ENCODE measurements around the gene NOB1.
A peak's percentile ranks its signal among the peaks of the same experiment; 100 is the strongest.
"Not testable (repeated sequence)": the region's sequence is repeated elsewhere in the genome, so short reads cannot be mapped to it uniquely, and the experiment has no call there.

NOB1 gene

GRCh38 chr16:69754469-69755310 lies at the start of gene NOB1:
NOB1 (minus strand) TSS chr16:69754926; CDS start chr16:69754910, 16 bp downstream.
- DNase-seq, result peak; percentile 84 to 95

GRCh38 chr16:69804297-69804696 lies 49.6 kb upstream of the NOB1 start:
- no peak for DNase-seq

DNA sequence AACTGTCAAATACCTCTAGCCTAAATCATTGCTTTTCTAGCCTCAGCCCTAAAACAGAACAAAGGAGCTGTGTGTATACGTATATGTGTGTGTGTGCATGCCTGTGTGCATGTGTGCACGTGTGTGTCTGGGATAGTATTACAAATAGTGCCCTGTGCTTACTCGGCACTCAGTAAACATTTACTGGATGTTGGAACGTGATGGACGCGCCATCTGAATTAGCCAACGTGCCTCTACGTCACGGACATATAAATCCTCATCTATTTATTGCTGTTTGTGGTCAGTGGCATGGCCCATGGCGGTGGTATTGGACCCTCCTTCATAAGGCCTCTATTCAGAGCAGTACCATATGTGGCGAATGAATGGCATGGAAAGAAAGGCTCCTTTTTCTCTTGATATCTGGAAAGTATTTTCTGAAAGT lies 44.9 kb upstream of the NOB1 start:
- DNase-seq, result no peak

- DNase-seq, result no peak
Measured at GRCh38 chr16:69798466-69798865, 43.7 kb upstream of the NOB1 start.

- DNase-seq, result peak in 1 of 2 experiments; percentile 51
Measured at GRCh38 chr16:69796285-69797118, 41.8 kb upstream of the NOB1 start.

GRCh38 chr16:69794486-69794885 lies 39.8 kb upstream of the NOB1 start:
- DNase-seq, result no peak

DNA sequence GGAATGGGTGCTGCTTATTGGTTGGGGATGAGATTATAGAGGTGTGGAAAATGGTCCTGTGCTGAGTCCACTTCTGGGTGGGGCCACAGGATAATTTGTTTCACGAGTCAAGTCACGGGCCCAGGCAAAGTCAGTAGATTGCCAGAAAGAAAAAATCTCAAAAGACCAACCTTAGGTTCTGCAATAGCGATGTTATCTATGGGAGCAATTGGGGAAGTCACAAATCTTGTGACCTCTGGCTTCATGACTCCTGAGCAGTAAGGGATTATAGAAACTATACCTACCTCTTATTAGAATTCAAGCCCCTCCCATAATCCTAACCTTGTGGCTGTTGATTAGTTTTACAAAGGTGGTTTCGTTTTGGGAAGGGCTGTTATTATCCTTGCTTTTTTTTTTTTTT lies 38.8 kb upstream of the NOB1 start:
- no peak for DNase-seq

DNA sequence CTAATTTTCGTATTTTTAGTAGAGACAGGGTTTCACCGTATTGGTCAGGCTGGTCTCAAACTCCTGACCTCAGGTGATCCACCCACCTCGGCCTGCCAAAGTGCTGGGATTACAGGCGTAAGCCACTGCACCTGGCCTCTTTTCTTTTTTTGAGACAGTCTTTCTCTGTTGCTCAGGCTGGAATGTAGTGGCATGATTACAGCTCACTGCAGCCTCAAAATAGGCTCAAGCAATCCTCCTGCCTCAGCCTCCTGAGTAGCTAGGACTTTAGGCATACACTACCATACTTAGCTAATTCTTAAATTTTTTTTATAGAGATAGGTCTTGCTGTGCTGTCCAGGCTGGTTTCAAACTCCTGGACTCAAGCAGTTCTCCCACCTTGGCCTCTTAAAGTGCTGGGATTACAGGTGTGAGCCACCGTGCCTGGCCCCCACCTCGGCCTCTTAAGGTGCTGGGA lies 36.7 kb upstream of the NOB1 start:
- DNase-seq, result not testable (repeated sequence)

- no peak for DNase-seq
Measured at GRCh38 chr16:69787883-69788282, 33.2 kb upstream of the NOB1 start.

- DNase-seq, result no peak
Measured at GRCh38 chr16:69784586-69784985, 29.9 kb upstream of the NOB1 start.

DNA sequence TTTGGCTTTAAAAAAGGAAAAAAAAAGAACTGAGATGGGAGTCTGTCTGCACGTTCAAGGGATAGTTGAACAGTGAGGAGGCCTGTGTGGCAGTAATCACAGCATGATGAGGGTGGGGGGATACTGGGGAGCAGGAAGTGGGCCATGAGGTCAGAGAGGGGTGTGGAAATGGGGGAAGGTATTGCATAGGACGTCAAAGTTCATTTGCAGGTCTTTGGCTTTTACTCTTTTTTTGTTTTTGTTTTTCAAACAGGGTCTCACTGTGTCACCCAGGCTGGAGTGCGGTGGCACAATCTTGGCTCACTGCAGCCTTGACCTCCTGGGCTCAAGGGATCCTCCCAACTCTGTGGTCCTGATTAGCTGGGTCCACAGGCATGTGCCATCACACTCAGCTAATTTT lies 26.4 kb upstream of the NOB1 start:
- no peak for DNase-seq

DNA sequence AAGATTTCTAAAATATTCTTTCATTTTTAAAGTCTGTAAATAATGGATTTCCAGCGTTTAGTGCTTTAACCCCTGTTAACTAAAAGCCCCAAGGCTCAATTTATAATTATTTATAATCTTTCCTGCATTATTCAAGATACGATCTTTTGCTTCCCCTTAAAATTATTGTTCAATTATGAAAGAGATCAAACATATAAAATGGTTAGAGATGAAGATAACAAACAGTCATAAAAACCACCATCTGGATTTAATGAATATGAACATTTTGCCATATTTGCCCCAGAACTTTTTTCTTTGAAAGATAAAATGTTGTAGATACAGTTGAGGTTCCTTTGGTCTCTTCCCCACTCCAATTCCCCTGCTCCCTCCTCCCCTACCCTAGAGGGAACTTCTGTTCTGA lies 25.0 kb upstream of the NOB1 start:
- DNase-seq, result no peak

- no peak for DNase-seq
Measured at GRCh38 chr16:69775563-69775962, 20.8 kb upstream of the NOB1 start.

GRCh38 chr16:69773260-69773947 lies 18.7 kb upstream of the NOB1 start:
- peak; percentile 56 to 80 for DNase-seq

GRCh38 chr16:69771651-69771967 lies 16.9 kb upstream of the NOB1 start:
- no peak for DNase-seq

- DNase-seq, result no peak
Measured at GRCh38 chr16:69769404-69769803, 14.7 kb upstream of the NOB1 start.

GRCh38 chr16:69768666-69769065 lies 13.9 kb upstream of the NOB1 start:
- DNase-seq, result no peak

DNA sequence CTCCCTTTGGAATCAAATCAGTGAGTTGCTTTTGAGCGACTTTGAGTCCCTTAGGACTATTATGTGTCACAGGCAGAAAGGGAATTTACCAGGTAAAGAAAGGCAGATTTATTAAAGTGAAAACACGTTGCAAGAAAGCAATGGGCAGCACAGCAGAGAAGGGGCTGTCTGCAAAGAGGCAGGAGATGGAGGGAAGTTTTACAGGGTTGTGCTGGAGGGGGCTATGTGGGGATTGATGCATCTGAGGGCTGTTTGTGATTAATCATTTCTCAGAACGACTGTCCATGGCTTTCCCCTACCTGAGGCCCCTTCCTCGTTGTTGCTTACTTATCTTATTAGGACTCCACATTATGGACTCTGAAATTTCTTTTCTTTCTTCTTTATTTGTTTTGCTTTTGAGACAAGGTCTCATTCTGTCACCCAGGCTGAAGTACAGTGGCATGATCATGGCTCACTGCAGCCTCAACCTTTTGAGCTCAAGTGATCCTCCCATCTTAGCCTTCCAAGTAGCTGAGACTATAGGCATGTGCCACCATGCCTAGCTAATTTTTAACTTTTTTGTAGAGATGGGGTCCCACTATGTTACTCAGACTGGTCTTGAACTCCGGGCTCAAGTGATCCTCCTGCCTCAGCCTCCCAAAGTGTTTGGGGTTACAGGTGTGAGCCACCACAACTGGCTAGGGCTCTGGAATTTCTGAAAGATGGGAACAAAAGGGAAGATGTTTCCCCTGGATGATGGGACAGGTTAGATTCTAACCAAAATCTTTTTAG lies 12.9 kb upstream of the NOB1 start:
- no peak for DNase-seq

DNA sequence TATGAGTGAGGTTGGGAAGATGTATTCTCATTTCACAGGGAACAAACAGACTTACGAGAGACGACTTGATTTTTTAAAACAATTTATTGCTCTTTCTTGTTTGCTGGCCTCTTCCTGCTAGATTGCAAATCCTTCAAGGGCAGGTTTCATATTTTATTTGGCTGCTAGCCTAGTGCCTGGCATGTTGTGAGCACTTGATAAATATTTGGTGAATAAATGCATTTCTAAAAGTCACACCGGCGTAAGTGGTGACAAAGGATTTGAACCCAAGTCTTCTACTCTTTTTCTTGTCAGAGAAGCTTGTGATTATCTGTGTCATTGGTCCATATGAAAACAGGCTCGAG lies 8.8 kb upstream of the NOB1 start:
- no peak for DNase-seq

DNA sequence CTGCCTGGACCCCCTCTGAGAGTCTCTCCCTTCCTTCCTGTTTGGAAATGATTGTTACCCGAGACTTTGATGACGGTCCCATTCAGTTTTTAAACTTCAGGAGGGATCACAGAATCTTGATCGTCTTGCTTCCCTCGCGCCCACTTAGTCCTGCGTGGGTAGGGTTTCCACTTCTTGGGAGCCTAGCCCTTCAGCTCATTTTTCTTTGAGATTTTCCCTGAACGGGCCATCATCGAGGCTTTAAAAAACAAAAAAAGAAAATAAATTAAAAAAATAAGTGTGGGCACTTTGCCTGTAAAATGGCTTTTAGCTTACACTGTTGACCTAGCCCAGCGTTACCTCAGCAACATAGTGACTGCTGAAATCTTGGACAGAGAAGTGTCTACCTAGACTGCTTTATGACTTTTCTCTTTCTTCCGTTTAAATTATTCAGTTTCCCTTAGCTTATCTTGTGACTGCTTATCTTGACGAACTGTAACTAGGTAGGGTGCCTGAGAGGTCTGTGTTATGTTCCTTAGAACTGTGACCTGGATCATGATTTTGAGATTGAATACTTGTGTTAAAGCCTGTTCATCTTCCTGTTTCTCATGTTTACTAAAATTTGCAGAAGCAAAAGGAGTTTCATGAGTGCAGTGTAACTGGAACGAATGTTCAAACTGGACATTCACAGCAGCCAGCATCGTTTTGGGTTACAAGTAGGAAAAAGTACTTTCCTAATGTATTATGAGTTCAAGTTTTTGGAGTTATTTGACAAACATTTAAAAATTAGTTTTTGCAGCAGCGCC lies 8.3 kb upstream of the NOB1 start:
- peak in 1 of 2 experiments; percentile 2 for DNase-seq

DNA sequence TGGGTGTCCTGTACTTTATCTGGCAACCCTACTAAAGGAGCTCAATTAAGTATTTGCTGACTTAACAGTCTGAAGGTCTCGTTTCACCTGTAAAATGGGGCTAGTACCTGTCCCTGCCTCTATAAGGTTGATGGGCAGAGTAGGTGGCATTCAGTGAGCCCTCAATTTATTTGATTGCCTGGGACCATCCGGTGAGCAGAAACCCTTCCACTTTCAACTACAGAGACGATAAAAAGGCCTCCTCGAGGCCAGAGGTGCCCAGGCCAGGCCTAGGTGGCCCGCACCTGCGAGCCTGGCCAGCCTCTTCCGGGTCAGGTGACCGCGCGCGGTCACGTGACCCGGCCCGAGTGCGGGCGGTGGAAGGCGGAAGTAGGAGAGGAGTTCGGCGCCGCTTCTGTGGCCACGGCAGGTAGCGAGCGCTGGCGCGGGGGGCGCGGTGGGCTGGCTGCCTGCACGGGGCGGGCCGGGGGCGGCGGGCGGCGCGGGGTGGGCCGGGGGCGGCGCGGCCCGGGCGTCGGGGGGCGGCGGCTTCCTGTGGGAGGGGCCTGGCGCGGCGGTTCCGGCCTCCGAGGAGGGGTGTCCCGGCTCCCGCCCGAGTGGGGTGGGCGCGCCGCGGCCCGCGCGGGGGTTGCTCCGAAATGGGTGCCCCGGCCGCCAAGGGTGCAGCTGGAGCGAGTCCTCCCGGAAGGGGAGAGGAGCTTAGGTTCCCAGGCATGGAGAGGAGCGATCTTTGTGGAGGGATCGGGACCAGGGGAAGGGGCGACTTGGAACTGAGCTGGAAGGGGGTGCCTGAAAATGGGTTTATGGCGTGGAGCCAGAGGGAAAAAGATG lies 7.5 kb upstream of the NOB1 start, which contains the start of gene WWP2:
TSS of gene WWP2 (plus strand) at position 350 of the 831 bp plus-strand sequence. CDS start 24,679 bp downstream, outside the sequence.
- DNase-seq, result peak; percentile 58 to 81
